Measurements from ENCODE around the gene EPN1. TPM values are rescaled to one million over a fixed set of nuclear protein-coding genes. Genes with fewer than 3 reads are reported as not detected.

The EPN1 gene
- total and polyA plus RNA-seq, 9 of the 15 experiments (the other 6 are each of a cell fraction or from before 2014, with no cell fraction given): 0.08 to 138 (median 12.7) TPM

DNA sequence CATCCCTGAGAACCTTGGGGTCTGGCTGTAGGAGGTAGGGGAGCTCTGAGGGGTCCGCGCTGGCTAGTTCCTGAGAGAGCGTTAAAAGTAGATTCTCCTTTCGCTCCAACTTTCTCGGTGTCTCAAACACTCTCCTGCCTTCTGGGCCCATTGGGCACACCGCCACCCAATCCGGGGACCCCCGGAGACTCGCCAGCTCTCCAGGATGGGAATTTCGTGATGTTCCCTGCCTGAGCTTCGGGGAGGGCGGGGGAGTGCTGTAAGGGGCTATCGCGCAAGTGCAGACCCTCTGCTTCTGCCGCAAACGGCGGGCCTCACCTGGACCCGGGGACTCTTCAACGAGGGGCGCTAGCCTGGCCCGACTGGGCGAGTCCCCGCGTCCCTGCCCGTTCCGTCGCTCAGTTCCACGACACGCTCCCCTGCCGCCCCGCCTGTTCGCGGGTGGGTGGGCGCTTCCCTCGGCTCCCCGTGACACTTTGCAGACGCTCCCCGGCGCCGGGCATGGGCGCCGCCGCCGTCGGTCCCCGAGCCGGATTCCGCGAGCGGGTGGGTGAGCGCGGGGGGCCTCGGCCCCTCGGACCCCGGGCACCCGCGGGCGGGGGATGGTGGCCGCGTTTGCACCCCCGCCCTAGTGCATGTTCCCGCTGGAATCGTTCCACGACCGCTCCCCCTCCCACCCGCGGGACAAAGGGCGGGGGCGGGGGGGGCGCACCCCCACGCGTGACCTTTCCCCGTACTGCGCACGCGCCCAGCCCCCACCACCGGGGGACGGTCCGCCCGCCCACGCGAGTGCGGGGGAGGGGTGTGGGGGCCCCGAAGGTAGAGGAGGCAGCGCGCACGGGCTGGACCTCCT lies 27.1 kb upstream of the EPN1 start, which contains the start of gene CCDC106 (continued):
- TF ChIP-seq, protein P1, sequence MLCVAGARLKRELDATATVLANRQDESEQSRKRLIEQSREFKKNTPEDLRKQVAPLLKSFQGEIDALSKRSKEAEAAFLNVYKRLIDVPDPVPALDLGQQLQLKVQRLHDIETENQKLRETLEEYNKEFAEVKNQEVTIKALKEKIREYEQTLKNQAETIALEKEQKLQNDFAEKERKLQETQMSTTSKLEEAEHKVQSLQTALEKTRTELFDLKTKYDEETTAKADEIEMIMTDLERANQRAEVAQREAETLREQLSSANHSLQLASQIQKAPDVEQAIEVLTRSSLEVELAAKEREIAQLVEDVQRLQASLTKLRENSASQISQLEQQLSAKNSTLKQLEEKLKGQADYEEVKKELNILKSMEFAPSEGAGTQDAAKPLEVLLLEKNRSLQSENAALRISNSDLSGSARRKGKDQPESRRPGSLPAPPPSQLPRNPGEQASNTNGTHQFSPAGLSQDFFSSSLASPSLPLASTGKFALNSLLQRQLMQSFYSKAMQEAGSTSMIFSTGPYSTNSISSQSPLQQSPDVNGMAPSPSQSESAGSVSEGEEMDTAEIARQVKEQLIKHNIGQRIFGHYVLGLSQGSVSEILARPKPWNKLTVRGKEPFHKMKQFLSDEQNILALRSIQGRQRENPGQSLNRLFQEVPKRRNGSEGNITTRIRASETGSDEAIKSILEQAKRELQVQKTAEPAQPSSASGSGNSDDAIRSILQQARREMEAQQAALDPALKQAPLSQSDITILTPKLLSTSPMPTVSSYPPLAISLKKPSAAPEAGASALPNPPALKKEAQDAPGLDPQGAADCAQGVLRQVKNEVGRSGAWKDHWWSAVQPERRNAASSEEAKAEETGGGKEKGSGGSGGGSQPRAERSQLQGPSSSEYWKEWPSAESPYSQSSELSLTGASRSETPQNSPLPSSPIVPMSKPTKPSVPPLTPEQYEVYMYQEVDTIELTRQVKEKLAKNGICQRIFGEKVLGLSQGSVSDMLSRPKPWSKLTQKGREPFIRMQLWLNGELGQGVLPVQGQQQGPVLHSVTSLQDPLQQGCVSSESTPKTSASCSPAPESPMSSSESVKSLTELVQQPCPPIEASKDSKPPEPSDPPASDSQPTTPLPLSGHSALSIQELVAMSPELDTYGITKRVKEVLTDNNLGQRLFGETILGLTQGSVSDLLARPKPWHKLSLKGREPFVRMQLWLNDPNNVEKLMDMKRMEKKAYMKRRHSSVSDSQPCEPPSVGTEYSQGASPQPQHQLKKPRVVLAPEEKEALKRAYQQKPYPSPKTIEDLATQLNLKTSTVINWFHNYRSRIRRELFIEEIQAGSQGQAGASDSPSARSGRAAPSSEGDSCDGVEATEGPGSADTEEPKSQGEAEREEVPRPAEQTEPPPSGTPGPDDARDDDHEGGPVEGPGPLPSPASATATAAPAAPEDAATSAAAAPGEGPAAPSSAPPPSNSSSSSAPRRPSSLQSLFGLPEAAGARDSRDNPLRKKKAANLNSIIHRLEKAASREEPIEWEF (CRISPR knock-in tag; IDR thresholded peaks at IDR 0.05): no peak
- TF ChIP-seq, protein P2, sequence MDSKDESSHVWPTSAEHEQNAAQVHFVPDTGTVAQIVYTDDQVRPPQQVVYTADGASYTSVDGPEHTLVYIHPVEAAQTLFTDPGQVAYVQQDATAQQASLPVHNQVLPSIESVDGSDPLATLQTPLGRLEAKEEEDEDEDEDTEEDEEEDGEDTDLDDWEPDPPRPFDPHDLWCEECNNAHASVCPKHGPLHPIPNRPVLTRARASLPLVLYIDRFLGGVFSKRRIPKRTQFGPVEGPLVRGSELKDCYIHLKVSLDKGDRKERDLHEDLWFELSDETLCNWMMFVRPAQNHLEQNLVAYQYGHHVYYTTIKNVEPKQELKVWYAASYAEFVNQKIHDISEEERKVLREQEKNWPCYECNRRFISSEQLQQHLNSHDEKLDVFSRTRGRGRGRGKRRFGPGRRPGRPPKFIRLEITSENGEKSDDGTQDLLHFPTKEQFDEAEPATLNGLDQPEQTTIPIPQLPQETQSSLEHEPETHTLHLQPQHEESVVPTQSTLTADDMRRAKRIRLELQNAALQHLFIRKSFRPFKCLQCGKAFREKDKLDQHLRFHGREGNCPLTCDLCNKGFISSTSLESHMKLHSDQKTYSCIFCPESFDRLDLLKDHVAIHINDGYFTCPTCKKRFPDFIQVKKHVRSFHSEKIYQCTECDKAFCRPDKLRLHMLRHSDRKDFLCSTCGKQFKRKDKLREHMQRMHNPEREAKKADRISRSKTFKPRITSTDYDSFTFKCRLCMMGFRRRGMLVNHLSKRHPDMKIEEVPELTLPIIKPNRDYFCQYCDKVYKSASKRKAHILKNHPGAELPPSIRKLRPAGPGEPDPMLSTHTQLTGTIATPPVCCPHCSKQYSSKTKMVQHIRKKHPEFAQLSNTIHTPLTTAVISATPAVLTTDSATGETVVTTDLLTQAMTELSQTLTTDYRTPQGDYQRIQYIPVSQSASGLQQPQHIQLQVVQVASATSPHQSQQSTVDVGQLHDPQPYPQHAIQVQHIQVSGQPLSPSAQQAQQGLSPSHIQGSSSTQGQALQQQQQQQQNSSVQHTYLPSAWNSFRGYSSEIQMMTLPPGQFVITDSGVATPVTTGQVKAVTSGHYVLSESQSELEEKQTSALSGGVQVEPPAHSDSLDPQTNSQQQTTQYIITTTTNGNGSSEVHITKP (IDR thresholded peaks at IDR 0.05; ENCODE audit: partially characterized antibody): peak; percentile 89
- TF ChIP-seq, protein P3, sequence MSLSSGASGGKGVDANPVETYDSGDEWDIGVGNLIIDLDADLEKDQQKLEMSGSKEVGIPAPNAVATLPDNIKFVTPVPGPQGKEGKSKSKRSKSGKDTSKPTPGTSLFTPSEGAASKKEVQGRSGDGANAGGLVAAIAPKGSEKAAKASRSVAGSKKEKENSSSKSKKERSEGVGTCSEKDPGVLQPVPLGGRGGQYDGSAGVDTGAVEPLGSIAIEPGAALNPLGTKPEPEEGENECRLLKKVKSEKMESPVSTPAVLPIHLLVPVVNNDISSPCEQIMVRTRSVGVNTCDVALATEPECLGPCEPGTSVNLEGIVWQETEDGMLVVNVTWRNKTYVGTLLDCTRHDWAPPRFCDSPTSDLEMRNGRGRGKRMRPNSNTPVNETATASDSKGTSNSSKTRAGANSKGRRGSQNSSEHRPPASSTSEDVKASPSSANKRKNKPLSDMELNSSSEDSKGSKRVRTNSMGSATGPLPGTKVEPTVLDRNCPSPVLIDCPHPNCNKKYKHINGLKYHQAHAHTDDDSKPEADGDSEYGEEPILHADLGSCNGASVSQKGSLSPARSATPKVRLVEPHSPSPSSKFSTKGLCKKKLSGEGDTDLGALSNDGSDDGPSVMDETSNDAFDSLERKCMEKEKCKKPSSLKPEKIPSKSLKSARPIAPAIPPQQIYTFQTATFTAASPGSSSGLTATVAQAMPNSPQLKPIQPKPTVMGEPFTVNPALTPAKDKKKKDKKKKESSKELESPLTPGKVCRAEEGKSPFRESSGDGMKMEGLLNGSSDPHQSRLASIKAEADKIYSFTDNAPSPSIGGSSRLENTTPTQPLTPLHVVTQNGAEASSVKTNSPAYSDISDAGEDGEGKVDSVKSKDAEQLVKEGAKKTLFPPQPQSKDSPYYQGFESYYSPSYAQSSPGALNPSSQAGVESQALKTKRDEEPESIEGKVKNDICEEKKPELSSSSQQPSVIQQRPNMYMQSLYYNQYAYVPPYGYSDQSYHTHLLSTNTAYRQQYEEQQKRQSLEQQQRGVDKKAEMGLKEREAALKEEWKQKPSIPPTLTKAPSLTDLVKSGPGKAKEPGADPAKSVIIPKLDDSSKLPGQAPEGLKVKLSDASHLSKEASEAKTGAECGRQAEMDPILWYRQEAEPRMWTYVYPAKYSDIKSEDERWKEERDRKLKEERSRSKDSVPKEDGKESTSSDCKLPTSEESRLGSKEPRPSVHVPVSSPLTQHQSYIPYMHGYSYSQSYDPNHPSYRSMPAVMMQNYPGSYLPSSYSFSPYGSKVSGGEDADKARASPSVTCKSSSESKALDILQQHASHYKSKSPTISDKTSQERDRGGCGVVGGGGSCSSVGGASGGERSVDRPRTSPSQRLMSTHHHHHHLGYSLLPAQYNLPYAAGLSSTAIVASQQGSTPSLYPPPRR (CRISPR knock-in tag; IDR thresholded peaks at IDR 0.05; ENCODE audit: borderline replicate concordance): no peak
- no peak for TF ChIP-seq SRSF7 (optimal IDR thresholded peaks at IDR 0.05; ENCODE audit: low read depth, low read length)
- peak; percentile 92 for TF ChIP-seq GATAD2A (IDR thresholded peaks at IDR 0.05)
- TF ChIP-seq GATAD2B (IDR thresholded peaks at IDR 0.05; ENCODE audit: borderline replicate concordance): peak; percentile 100
- TF ChIP-seq LARP7 (IDR thresholded peaks at IDR 0.05): no peak
- TF ChIP-seq, protein P4, sequence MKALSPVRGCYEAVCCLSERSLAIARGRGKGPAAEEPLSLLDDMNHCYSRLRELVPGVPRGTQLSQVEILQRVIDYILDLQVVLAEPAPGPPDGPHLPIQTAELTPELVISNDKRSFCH (CRISPR knock-in tag; IDR thresholded peaks at IDR 0.05): no peak
- TF ChIP-seq, protein P4 (tag; IDR thresholded peaks at IDR 0.05): peak; percentile 81
- TF ChIP-seq HDAC3 (IDR thresholded peaks at IDR 0.05; ENCODE audit: borderline replicate concordance, partially characterized antibody): no peak
- no peak for TF ChIP-seq ZNF174 (CRISPR knock-in tag; IDR thresholded peaks at IDR 0.05)
- no peak for TF ChIP-seq EP300 (IDR thresholded peaks at IDR 0.05; ENCODE audit: low read length)
